ENCODE data around the gene PLEKHM2. TPM values are rescaled to one million over a fixed set of nuclear protein-coding genes. Genes with fewer than 3 reads are reported as not detected.

PLEKHM2 gene, protein sequence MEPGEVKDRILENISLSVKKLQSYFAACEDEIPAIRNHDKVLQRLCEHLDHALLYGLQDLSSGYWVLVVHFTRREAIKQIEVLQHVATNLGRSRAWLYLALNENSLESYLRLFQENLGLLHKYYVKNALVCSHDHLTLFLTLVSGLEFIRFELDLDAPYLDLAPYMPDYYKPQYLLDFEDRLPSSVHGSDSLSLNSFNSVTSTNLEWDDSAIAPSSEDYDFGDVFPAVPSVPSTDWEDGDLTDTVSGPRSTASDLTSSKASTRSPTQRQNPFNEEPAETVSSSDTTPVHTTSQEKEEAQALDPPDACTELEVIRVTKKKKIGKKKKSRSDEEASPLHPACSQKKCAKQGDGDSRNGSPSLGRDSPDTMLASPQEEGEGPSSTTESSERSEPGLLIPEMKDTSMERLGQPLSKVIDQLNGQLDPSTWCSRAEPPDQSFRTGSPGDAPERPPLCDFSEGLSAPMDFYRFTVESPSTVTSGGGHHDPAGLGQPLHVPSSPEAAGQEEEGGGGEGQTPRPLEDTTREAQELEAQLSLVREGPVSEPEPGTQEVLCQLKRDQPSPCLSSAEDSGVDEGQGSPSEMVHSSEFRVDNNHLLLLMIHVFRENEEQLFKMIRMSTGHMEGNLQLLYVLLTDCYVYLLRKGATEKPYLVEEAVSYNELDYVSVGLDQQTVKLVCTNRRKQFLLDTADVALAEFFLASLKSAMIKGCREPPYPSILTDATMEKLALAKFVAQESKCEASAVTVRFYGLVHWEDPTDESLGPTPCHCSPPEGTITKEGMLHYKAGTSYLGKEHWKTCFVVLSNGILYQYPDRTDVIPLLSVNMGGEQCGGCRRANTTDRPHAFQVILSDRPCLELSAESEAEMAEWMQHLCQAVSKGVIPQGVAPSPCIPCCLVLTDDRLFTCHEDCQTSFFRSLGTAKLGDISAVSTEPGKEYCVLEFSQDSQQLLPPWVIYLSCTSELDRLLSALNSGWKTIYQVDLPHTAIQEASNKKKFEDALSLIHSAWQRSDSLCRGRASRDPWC
- total RNA-seq = 69.0 and 81.2 TPM in 2 replicates

DNA sequence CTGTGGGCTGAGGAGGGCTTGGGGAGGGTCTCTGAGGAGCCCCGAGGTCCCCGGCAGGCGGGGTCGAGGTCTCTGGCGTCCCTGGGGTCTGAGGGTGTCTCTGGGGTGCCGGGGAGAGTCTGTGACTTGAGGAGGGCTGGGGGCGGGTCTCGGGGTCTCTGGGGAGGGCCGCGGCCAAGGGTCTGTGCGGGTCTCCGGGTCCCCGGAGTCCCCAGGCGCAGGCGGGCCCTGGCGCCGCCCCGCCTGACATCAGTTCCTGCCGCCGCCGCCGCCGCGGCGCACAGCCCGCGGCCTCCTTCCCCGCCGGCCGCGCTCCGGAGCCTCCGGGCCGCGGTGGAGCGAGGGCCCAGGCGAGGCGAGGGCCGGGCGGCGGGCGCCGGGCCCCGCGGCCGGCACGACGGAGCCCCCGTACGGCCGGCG lies at the start of gene PLEKHM2:
PLEKHM2 (plus strand) TSS at position 279 of the 420 bp plus-strand sequence. CDS start 239 bp downstream, outside the sequence.

GRCh38 chr1:15736038-15736891 lies 52.1 kb downstream of the PLEKHM2 start, which contains the start of gene SLC25A34:
SLC25A34 (plus strand) TSS chr1:15736258; CDS start chr1:15736486, 228 bp downstream.

GRCh38 chr1:15742339-15742801 lies 58.2 kb downstream of the PLEKHM2 start, which contains the start of gene TMEM82:
TMEM82 (plus strand) TSS chr1:15742499; CDS start chr1:15742560, 61 bp downstream.

GRCh38 chr1:15758343-15758931 lies 74.3 kb downstream of the PLEKHM2 start, which contains the start of gene FBLIM1:
FBLIM1 (plus strand) TSS chr1:15758795; CDS start chr1:15764984, 6,189 bp downstream.

Small RNA genes within 50 kb of the gene (small RNA-seq; reads per million reads assigned to genes)
- not detected for gene AL121992.2

Other genes starting within 250 kb of the PLEKHM2 start
- not detected in 2 replicates for gene CTRC, start 245.9 kb upstream of the PLEKHM2 start, total RNA-seq
- gene CELA2A, start 227.6 kb upstream of the PLEKHM2 start, total RNA-seq = not detected in 2 replicates
- not detected in 2 replicates for gene CELA2B, start 208.2 kb upstream of the PLEKHM2 start, total RNA-seq
- gene CASP9, start 160.1 kb upstream of the PLEKHM2 start, total RNA-seq = 3.9 and 6.6 TPM in 2 replicates
- 15.1 and 20.9 TPM in 2 replicates for gene DNAJC16, start 157.5 kb upstream of the PLEKHM2 start, total RNA-seq
- gene AGMAT, start 99.3 kb upstream of the PLEKHM2 start, total RNA-seq = 2.2 and 2.9 TPM in 2 replicates
- 26.6 and 28.3 TPM in 2 replicates for gene DDI2, start 66.9 kb upstream of the PLEKHM2 start, total RNA-seq
- 0.39 and 0.73 TPM in 2 replicates for gene SLC25A34, start 51.9 kb downstream of the PLEKHM2 start, total RNA-seq
- gene TMEM82, start 58.2 kb downstream of the PLEKHM2 start, total RNA-seq = not detected in 2 replicates
- 11.0 and 17.0 TPM in 2 replicates for gene FBLIM1, start 74.5 kb downstream of the PLEKHM2 start, total RNA-seq
- gene UQCRHL, start 123.3 kb downstream of the PLEKHM2 start, total RNA-seq = 1.5 and 2.2 TPM in 2 replicates
- gene SPEN, start 163.4 kb downstream of the PLEKHM2 start, total RNA-seq = 12.9 and 23.5 TPM in 2 replicates